SK-N-DZ (cell line): ENCODE measurements around the gene RBM34.
"Not testable (repeated sequence)": the region's sequence is repeated elsewhere in the genome, so short reads cannot be mapped to it uniquely, and the experiment has no call there.

Source experiments
- DNase-seq: peaks from one replicate; pipeline ENCODE4 v3.0.0-alpha.2; 2015; ENCODE audit warnings: low spot score
- small RNA-seq, 2 experiments: library from RNA; depleted of rRNA; stranded (forward); fragments of <200 nt; gene quantifications; one replicate each; pipeline ENCODE3, GENCODE V24; 2014

RBM34 gene

DNA sequence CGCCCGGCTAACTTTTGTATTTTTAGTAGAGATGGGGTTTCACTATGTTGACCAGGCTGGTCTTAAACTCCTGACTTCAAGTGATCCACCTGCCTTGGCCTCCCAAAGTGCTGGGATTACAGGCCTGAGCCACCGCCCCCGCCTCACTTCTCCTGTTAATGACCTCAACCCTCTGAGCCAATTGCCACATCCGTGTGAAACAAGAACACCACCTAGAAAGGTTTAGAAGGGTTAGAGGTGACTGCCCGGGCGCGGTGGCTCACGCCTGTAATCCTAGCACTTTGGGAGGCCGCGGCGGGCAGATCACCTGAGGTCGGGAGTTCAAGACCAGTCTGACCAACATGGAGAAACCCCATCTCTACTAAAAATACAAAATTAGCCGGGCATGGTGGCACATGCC, 68.6 kb downstream of the RBM34 start:
- not testable (repeated sequence) for DNase-seq

DNA sequence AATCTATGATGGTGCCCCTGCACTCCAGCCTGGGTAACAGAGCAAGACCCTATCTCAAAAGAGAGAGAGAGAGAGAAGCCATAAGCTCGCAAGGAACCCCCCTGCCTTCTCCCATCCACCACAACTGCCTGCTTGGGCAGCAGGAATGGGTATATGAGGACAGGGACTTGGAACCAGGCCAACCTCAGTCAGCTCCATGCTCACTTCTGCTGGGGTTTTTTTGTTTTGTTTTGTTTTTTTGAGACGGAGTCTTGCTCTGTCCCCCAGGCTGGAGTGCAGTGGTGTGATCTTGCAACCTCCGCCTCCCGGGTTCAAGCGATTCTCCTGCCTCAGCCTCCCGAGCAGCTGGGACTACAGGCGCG, 69.0 kb downstream of the RBM34 start:
- DNase-seq: not testable (repeated sequence)

DNA sequence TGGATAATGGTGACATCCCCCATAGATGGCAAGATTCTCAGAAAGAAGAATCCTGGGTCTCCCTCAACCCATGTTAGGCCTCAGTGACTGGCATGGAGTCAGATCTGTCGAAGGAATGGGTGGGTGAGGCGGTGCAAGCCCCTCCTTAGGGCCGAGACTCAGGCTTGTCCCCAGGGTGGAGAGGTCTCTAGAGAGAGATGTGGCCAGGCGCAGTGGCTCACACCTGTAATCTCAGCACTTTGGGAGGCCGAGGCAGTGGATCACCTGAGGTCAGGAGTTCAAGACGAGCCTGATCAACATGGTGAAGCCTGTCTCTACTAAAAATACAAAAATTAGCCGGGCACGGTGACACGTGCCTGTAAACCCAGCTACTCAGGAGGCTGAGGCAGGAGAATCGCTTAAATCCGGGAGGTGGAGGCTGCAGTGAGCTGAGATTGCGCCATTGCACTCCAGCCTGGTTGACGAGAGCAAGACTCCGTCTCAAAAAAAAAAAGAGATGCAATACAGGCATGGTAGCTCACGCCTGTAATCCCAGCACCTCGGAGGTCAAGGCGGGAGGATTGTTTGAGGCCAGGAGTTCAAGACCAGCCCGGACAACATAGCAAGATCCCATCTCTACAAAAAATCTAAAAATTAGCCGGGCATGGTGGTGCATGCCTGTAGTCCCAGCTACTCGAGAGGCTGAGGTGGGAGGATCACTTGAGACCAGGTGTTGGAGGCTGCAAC, 69.6 kb downstream of the RBM34 start:
- not testable (repeated sequence) for DNase-seq

DNA sequence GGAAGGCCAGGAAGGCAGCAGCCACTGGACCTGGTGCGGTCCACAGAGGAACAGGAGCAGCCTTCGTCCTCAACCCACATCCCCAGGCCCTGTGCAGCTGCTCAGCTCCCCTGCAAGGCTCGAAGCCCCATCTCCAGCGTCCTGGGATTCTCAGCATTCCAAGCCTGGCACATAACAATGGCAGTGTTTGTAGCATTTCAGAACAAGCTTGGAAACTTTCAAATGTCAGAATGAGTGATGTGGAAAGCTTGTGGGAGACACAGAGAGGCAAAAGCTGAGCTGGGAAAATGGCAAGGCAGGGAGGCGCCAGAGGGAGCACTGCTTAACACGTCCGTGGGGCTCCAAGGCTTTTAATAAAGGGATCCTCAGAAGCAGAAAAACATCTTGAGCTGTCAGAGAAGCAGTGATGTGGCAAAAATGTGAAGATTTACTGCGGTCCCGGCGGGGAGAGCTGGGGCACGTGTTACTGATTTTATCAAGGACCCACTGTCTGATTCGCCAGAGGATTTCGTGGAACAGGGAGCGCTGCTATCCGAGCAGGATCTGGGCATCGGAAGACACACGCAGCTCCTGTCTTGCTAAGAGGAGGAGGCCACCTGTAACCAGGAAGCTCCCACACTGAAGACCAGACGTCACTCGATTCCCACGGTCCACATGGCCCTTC, 70.5 kb downstream of the RBM34 start:
- DNase-seq: peak; percentile 73

DNA sequence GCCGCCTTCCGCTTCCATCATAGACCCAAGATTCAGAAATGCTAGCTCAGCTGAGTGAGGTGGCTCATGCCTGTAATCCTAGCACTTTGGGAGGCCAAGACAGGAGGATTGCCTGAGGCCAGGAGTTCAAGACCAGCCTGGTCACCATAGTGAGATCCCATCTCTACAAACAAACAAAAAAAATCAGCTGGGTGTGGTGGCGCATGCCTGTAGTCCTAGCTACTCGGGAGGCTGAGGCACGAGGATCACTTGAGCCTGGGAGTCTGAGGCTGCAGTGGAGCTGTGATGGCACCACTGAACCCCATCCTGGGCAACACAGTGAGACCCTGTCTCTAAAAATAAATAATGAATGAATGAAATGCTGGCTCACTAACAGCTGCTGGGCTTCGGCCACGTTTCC, 72.1 kb downstream of the RBM34 start:
- DNase-seq: no peak

DNA sequence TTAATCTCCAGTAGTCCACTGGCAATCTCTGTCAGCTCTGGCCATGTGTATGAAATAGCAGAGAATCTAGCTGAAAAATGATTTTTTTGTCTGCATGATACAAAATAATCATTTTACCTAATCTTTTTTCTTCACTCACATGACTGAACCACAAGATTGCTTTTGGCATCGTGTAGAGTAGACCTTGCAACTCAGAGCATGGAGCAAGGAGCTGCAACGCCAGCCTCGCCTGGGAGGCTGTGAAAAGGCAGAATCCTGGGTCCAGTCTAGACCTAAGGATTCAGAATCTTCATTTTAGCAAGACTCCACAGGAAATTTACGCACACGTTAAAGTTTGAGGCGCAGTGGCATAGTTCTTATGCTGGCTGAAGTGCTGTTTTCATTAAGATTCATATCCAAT, 72.6 kb downstream of the RBM34 start:
- no peak for DNase-seq

DNA sequence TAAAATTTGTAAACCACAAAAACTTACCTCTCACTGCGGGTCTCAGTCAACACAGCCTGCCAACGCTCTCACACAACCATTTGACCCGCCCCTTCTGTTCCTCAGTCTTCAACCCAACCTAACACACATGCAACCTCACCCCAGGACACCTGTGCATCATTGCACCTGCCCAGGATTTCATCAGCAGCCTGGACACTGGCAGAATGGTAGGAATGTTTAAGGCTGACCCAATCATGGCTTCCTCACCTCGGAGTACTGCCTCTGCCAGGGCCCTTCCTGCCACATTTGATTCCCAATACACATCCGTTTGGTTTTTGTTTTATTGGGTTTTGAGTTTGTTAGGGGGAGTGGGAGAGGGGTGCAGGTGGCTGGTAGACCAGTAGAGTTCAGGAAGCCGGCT, 73.1 kb downstream of the RBM34 start:
- no peak for DNase-seq

DNA sequence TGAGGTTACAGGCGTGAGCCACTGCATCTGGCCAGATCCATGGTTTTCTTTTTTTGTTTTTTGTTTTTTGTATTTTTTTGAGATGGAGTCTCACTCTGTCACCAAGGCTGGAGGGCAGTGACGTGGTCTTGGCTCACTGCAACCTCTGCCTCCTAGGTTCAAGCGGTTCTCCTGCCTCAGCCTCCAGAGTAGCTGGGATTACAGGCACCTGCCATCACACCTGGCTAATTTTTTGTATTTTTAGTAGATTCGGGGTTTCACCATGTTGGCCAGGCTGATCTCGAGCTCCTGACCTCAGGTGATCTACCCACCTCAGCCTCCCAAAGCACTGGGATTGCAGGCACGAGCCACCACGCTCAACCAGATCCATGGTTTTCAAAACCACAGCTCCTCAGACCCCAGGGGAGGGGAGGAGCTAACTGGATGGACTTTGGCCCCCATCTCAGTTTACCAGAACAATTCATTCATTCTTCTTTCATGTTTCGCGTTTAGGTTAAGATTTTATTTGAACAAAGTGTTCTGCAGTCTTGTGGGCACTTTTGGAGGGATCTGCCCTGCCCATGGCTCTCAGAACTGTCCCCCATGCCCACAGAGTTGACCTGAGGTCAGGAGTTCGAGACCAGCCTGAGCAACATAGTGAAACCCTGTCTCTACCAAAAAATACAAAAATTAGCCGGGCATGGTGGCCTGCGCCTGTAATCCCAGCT, 75.5 kb downstream of the RBM34 start:
- not testable (repeated sequence) for DNase-seq

Small RNA genes within 50 kb of the gene (small RNA-seq; reads per million reads assigned to genes)
- gene AL732292.1: 0 reads per million in 2 experiments
- gene MIR4753: 0 to 0.04 reads per million in 2 experiments
- gene SNORA14B: 2.1 to 3.1 reads per million in 2 experiments
